ENCODE data around the gene CYSLTR2. TPM values are rescaled to one million over a fixed set of nuclear protein-coding genes. Genes with fewer than 3 reads are reported as not detected.

CYSLTR2 gene
- total RNA-seq, 2 experiments from 2014 or later: 2.9 to 3.3 TPM

DNA sequence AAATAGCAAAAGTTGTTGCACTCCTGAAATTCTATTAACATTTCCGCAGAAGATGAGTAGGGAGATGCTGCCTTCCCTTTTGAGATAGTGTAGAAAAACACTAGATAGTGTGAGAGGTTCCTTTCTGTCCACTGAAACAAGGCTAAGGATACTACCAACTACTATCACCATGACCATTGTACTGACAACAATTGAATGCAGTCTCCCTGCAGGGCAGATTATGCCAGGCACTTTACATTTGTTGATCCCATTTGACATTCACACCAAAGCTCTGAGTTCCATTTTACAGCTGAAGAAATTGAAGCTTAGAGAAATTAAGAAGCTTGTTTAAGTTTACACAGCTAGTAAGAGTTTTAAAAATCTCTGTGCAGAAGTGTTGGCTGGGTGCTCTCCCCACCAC, 55.0 kb downstream of the CYSLTR2 start:
- Mint-ChIP-seq H3K9me3 (ENCODE audit: insufficient read depth) (peaks cover 17% of the 10 kb centered on the region), H3K27me3 (ENCODE audit: low read depth) (no peaks in the 10 kb centered on the region), H3K27ac (no peak overlapping the region), H3K36me3 (ENCODE audit: low read depth) (peaks cover 9% of the 10 kb centered on the region), H3K4me3 (no peak overlapping the region), H3K4me1 (ENCODE audit: low read depth) (peaks cover 2% of the 10 kb centered on the region)
- ChIA-PET CTCF (no interaction called here), POLR2A (no interaction called here)
- no peak for DNase-seq
- ATAC-seq: no peak

DNA sequence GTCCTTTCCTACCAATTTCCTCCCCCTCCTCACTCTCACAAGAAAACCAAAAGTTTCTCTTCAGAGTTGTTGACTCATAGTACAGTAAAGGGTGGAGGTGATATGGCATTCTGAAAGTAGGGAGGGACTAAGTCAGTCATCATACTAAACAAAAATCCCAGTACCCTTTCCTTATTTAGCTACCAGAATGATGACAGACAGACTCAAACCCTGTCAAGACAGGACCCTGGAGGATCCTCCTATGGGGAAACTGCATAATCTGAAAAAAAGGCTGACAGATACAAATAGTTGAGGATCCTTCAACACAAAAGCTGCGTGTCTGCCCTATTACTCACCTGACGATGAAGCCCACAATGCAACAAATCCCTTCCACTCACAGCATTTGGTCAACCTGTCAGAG, 55.5 kb downstream of the CYSLTR2 start:
- no peak for DNase-seq
- CTCF ChIA-PET: no interaction called here
- Mint-ChIP-seq H3K4me1 (ENCODE audit: low read depth) (peaks cover 2% of the 10 kb centered on the region), H3K4me3 (no peak overlapping the region), H3K9me3 (ENCODE audit: insufficient read depth) (peaks cover 20% of the 10 kb centered on the region), H3K36me3 (ENCODE audit: low read depth) (peaks cover 9% of the 10 kb centered on the region), H3K27me3 (ENCODE audit: low read depth) (no peaks in the 10 kb centered on the region), H3K27ac (no peak overlapping the region)
- POLR2A ChIA-PET: no interaction called here
- ATAC-seq: no peak

GRCh38 chr13:48710160-48710559, 56.4 kb downstream of the CYSLTR2 start:
- Mint-ChIP-seq H3K27me3 (ENCODE audit: low read depth) (no peaks in the 10 kb centered on the region), H3K9me3 (ENCODE audit: insufficient read depth) (peaks cover 18% of the 10 kb centered on the region), H3K27ac (no peak overlapping the region), H3K4me3 (no peak overlapping the region), H3K36me3 (ENCODE audit: low read depth) (peaks cover 8% of the 10 kb centered on the region), H3K4me1 (ENCODE audit: low read depth) (no peaks in the 10 kb centered on the region)
- POLR2A ChIA-PET: no interaction called here
- DNase-seq (no peak), ATAC-seq (no peak)
- CTCF ChIA-PET: no interaction called here

DNA sequence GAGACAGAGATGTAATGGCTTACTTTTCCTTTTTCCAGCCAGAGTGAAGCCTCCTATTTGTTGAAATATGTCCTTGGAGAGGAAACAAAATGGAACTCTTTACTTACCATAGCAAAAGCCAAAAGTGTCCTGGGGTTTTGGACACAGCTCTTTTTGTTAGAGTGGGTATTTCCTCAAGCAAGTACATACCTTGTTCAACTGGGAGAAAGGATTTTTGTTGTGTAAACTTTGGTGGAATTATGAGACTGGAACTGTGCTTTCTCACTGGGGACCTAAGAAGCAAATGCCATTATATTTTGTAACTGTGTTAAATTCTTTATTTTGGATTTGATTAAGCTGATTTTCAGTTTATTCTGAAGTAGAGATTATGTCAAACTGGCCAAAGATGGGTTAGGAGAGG, 58.4 kb downstream of the CYSLTR2 start:
- ATAC-seq (no peak), DNase-seq (no peak)
- Mint-ChIP-seq H3K27ac (no peak overlapping the region), H3K4me3 (no peak overlapping the region), H3K27me3 (ENCODE audit: low read depth) (no peaks in the 10 kb centered on the region), H3K9me3 (ENCODE audit: insufficient read depth) (peaks cover 16% of the 10 kb centered on the region), H3K36me3 (ENCODE audit: low read depth) (peaks cover 8% of the 10 kb centered on the region), H3K4me1 (ENCODE audit: low read depth) (no peaks in the 10 kb centered on the region)
- ChIA-PET POLR2A (no interaction called here), CTCF (no interaction called here)

GRCh38 chr13:48715977-48716376, 62.2 kb downstream of the CYSLTR2 start:
- peaks cover 2% of the 10 kb centered on the region for H3K27me3 Mint-ChIP-seq (ENCODE audit: low read depth)
- no peak overlapping the region for H3K27ac Mint-ChIP-seq
- DNase-seq (no peak), ATAC-seq (no peak)
- H3K4me3 Mint-ChIP-seq: no peak overlapping the region
- peaks cover 2% of the 10 kb centered on the region for H3K36me3 Mint-ChIP-seq (ENCODE audit: low read depth)
- no peaks in the 10 kb centered on the region for H3K4me1 Mint-ChIP-seq (ENCODE audit: low read depth)
- ChIA-PET POLR2A (no interaction called here), CTCF (no interaction called here)
- peaks cover 32% of the 10 kb centered on the region for H3K9me3 Mint-ChIP-seq (ENCODE audit: insufficient read depth)

DNA sequence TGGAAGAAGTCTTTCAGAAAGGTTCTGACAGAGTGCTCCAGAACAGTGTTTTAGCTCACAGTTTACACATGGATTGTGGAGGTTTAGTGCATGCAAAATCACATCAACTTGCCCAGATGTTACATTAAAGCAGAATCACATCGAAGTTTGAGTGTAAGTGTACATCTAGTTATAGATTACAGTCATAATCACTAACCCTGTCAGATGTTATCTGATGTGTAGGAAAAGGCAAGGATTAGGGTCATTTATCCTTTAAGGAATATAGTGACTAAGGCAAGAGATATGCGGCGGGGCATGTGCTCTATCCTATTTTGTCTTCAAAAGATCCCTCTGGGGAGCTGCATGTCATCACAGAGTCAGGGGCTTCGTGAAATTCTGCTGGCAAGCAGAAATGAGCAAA, 66.9 kb downstream of the CYSLTR2 start:
- ChIA-PET CTCF (no interaction called here), POLR2A (no interaction called here)
- DNase-seq (no peak), ATAC-seq (no peak)
- H3K4me3 Mint-ChIP-seq: no peak overlapping the region
- H3K27me3 Mint-ChIP-seq (ENCODE audit: low read depth): peaks cover 7% of the 10 kb centered on the region
- peaks cover 19% of the 10 kb centered on the region for H3K9me3 Mint-ChIP-seq (ENCODE audit: insufficient read depth)
- no peaks in the 10 kb centered on the region for H3K4me1 Mint-ChIP-seq (ENCODE audit: low read depth)
- H3K36me3 Mint-ChIP-seq (ENCODE audit: low read depth): no peaks in the 10 kb centered on the region
- H3K27ac Mint-ChIP-seq: no peak overlapping the region

DNA sequence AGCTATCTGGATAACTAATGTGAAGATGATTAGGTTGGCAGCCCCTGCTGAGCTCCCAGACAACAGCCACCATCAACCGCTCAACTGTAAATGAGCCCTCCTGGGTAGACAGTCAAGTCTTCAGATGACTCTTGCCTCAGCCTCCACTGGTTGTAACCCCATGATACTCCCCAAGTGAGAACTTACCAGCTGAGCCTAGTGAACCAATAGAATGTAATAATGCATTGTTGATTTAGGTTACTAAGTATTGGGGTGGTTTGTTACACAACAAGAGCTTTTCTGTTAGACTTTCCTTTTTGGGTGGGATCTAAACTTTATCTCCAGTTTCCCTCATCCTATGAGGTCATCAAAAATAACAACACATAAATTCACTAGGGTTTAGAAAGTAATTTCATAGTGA, 69.4 kb downstream of the CYSLTR2 start:
- Mint-ChIP-seq H3K4me3 (no peak overlapping the region), H3K27ac (no peak overlapping the region), H3K4me1 (ENCODE audit: low read depth) (no peaks in the 10 kb centered on the region), H3K27me3 (ENCODE audit: low read depth) (peaks cover 7% of the 10 kb centered on the region), H3K36me3 (ENCODE audit: low read depth) (no peaks in the 10 kb centered on the region), H3K9me3 (ENCODE audit: insufficient read depth) (peaks cover 6% of the 10 kb centered on the region)
- ChIA-PET CTCF (interaction anchor here (2.6 kb wide), 1 partner anchor 8 kb away, joined by 9 read pairs; no protein-coding TSS in a partner anchor), POLR2A (no interaction called here)
- DNase-seq: no peak
- ATAC-seq: no peak

- Mint-ChIP-seq H3K36me3 (ENCODE audit: low read depth) (no peaks in the 10 kb centered on the region), H3K27me3 (ENCODE audit: low read depth) (peaks cover 7% of the 10 kb centered on the region), H3K9me3 (ENCODE audit: insufficient read depth) (no peaks in the 10 kb centered on the region), H3K4me3 (no peak overlapping the region), H3K27ac (no peak overlapping the region), H3K4me1 (ENCODE audit: low read depth) (no peaks in the 10 kb centered on the region)
- DNase-seq (no peak), ATAC-seq (no peak)
- ChIA-PET POLR2A (no interaction called here), CTCF (no interaction called here)
Observed at GRCh38 chr13:48725271-48725670, 71.5 kb downstream of the CYSLTR2 start.

- DNase-seq (no peak), ATAC-seq (no peak)
- Mint-ChIP-seq H3K27ac (no peak overlapping the region), H3K4me3 (no peak overlapping the region), H3K36me3 (ENCODE audit: low read depth) (no peaks in the 10 kb centered on the region), H3K4me1 (ENCODE audit: low read depth) (peaks cover 8% of the 10 kb centered on the region), H3K9me3 (ENCODE audit: insufficient read depth) (no peaks in the 10 kb centered on the region), H3K27me3 (ENCODE audit: low read depth) (peaks cover 10% of the 10 kb centered on the region)
- ChIA-PET CTCF (no interaction called here), POLR2A (no interaction called here)
Observed at GRCh38 chr13:48726711-48727110, 73.0 kb downstream of the CYSLTR2 start.

- H3K4me3 Mint-ChIP-seq: no peak overlapping the region
- DNase-seq: no peak
- peaks cover 13% of the 10 kb centered on the region for H3K4me1 Mint-ChIP-seq (ENCODE audit: low read depth)
- H3K36me3 Mint-ChIP-seq (ENCODE audit: low read depth): no peaks in the 10 kb centered on the region
- H3K9me3 Mint-ChIP-seq (ENCODE audit: insufficient read depth): no peaks in the 10 kb centered on the region
- CTCF ChIA-PET: no interaction called here
- no peak for ATAC-seq
- no peak overlapping the region for H3K27ac Mint-ChIP-seq
- H3K27me3 Mint-ChIP-seq (ENCODE audit: low read depth): peaks cover 10% of the 10 kb centered on the region
- POLR2A ChIA-PET: no interaction called here
Observed at GRCh38 chr13:48727241-48728011, 73.7 kb downstream of the CYSLTR2 start.

- Mint-ChIP-seq H3K27ac (no peak overlapping the region), H3K9me3 (ENCODE audit: insufficient read depth) (no peaks in the 10 kb centered on the region), H3K27me3 (ENCODE audit: low read depth) (peaks cover 7% of the 10 kb centered on the region), H3K4me3 (no peak overlapping the region), H3K4me1 (ENCODE audit: low read depth) (peaks cover 14% of the 10 kb centered on the region), H3K36me3 (ENCODE audit: low read depth) (no peaks in the 10 kb centered on the region)
- ChIA-PET POLR2A (no interaction called here), CTCF (no interaction called here)
- ATAC-seq: no peak
- DNase-seq: no peak
Observed at GRCh38 chr13:48728226-48728625, 74.5 kb downstream of the CYSLTR2 start.

GRCh38 chr13:48728876-48729275, 75.1 kb downstream of the CYSLTR2 start:
- DNase-seq (no peak), ATAC-seq (no peak)
- Mint-ChIP-seq H3K9me3 (ENCODE audit: insufficient read depth) (no peaks in the 10 kb centered on the region), H3K4me1 (ENCODE audit: low read depth) (peaks cover 14% of the 10 kb centered on the region), H3K27me3 (ENCODE audit: low read depth) (peaks cover 6% of the 10 kb centered on the region), H3K36me3 (ENCODE audit: low read depth) (no peaks in the 10 kb centered on the region), H3K4me3 (no peak overlapping the region), H3K27ac (no peak overlapping the region)
- ChIA-PET CTCF (no interaction called here), POLR2A (no interaction called here)

DNA sequence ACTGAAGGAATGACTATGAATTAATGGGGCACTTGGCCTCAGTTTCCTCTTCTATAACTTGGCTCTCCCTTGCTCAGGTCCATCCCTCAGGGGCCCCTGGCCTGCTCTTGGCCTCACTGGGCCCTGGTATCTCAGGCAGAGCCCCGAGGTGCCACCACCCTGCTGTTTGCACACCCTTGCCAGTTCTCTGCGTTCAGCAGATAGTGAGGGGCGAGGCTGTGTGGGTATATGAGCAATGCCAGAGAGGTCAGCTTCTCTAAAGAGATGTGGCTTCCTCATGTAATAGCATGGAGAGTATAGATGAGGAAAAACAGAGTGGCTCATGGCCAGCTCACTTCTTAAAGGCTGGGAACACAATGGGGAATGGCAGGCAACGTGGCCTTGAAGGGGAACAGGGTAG, 76.1 kb downstream of the CYSLTR2 start:
- Mint-ChIP-seq H3K4me1 (ENCODE audit: low read depth) (peaks cover 14% of the 10 kb centered on the region), H3K4me3 (no peak overlapping the region), H3K36me3 (ENCODE audit: low read depth) (no peaks in the 10 kb centered on the region), H3K9me3 (ENCODE audit: insufficient read depth) (no peaks in the 10 kb centered on the region), H3K27me3 (ENCODE audit: low read depth) (peaks cover 5% of the 10 kb centered on the region), H3K27ac (no peak overlapping the region)
- no peak for DNase-seq
- ChIA-PET CTCF (no interaction called here), POLR2A (no interaction called here)
- no peak for ATAC-seq

All from activated CD8-positive, alpha-beta T cell treated with anti-CD3 and anti-CD28 coated beads, Interleukin-2, amount 10 ng/mL, durations not matched to agents 7 days and 5 days (primary cell).